Neuronal stem cell (in vitro differentiated cells): ENCODE data around the gene SLC46A2.

Source experiments
- DNase-seq: peaks from one replicate; pipeline ENCODE4 v3.0.0-alpha.2; 2013; ENCODE audit warnings: low spot score
- H2AFZ ChIP-seq: one replicate; pipeline ENCODE4 v1.6.1; 2013; ENCODE audit warnings: mild to moderate bottlenecking, low read length, inconsistent platforms
- H2AK5ac ChIP-seq: 2 replicates; pipeline ENCODE4 v1.6.1; 2013; ENCODE audit warnings: low read depth, mild to moderate bottlenecking, inconsistent platforms, low read length, moderate library complexity, mixed read lengths
- H2BK120ac ChIP-seq: 2 replicates; pipeline ENCODE4 v1.6.1; 2013; ENCODE audit warnings: low read depth, mild to moderate bottlenecking, inconsistent platforms, low read length, moderate library complexity, mixed read lengths
- H2BK12ac ChIP-seq: one replicate; pipeline ENCODE4 v1.6.1; 2013; ENCODE audit warnings: low read length, inconsistent platforms
- H2BK15ac ChIP-seq: 2 replicates; pipeline ENCODE4 v1.6.1; 2013; ENCODE audit warnings: mild to moderate bottlenecking, low read length, inconsistent platforms, mixed read lengths
- H2BK5ac ChIP-seq: one replicate; pipeline ENCODE4 v1.6.1; 2013; ENCODE audit warnings: inconsistent platforms, mild to moderate bottlenecking, low read length, moderate library complexity
- H3K14ac ChIP-seq: one replicate; pipeline ENCODE4 v1.6.1; 2013; ENCODE audit warnings: low read length, inconsistent platforms
- H3K18ac ChIP-seq: 2 replicates; pipeline ENCODE4 v1.6.1; 2013; ENCODE audit warnings: low read length, inconsistent platforms
- H3K23ac ChIP-seq: 2 replicates; pipeline ENCODE4 v1.6.1; 2013; ENCODE audit warnings: low read depth, mild to moderate bottlenecking, mixed read lengths, low read length, inconsistent platforms; ENCODE audit not compliant: poor library complexity
- H3K27ac ChIP-seq: replicated peaks from 3 replicates; pipeline ENCODE4 v1.5.1; 2013; ENCODE audit warnings: low read length, inconsistent platforms
- H3K27me3 ChIP-seq, 3 experiments: 2 replicates each; pipeline ENCODE4 v1.6.1; 2013; ENCODE audit warnings: low read length in 3 of 3, mild to moderate bottlenecking in 2 of 3, inconsistent platforms in 1 of 3, low read depth in 1 of 3, mixed read lengths in 1 of 3, moderate library complexity in 1 of 3; ENCODE audit not compliant: control insufficient read depth in 3 of 3, insufficient read depth in 3 of 3
- H3K36me3 ChIP-seq, 2 donors: replicated peaks in 1 of 2; 2 replicates each; pipeline ENCODE4 v1.6.1; 2013; ENCODE audit warnings: low read length in 2 of 2; ENCODE audit not compliant: control insufficient read depth in 2 of 2, insufficient read depth in 2 of 2
- H3K4ac ChIP-seq: 2 replicates; pipeline ENCODE4 v1.6.1; 2013; ENCODE audit warnings: inconsistent platforms, mild to moderate bottlenecking, low read length, moderate library complexity
- H3K4me1 ChIP-seq, 2 donors: 1 replicate in 1 of 2; 2 replicates in 1 of 2; pipeline ENCODE4 v1.6.1; 2013; ENCODE audit warnings: low read length in 2 of 2, low read depth in 1 of 2; ENCODE audit not compliant: control insufficient read depth in 2 of 2, insufficient read depth in 1 of 2
- H3K4me2 ChIP-seq: one replicate; pipeline ENCODE4 v1.6.1; 2013; ENCODE audit warnings: mild to moderate bottlenecking, low read length, inconsistent platforms; ENCODE audit not compliant: insufficient read depth, poor library complexity, severe bottlenecking
- H3K4me3 ChIP-seq, 2 donors: 2 replicates each; pipeline ENCODE4 v1.5.1; 2013; ENCODE audit warnings: low read length in 2 of 2, mild to moderate bottlenecking in 2 of 2, inconsistent platforms in 1 of 2, moderate library complexity in 1 of 2
- H3K79me1 ChIP-seq: one replicate; pipeline ENCODE4 v1.6.1; 2013; ENCODE audit warnings: low read depth, mild to moderate bottlenecking, inconsistent platforms, low read length, moderate library complexity
- H3K9ac ChIP-seq: one replicate; pipeline ENCODE4 v1.6.1; 2013; ENCODE audit warnings: mild to moderate bottlenecking, low read depth, low read length, inconsistent platforms; ENCODE audit not compliant: poor library complexity
- H3K9me3 ChIP-seq, 2 donors: replicated peaks in 1 of 2; 2 replicates each; pipeline versions ENCODE3 to v1.6.1; 2013; ENCODE audit warnings: low read length in 2 of 2, mild to moderate bottlenecking in 2 of 2, inconsistent platforms in 1 of 2, low read depth in 1 of 2, mixed read lengths in 1 of 2, moderate library complexity in 1 of 2; ENCODE audit not compliant: control insufficient read depth in 2 of 2, insufficient read depth in 1 of 2
- H4K8ac ChIP-seq: one replicate; pipeline ENCODE4 v1.6.1; 2013; ENCODE audit warnings: low read depth, mild to moderate bottlenecking, inconsistent platforms, low read length, moderate library complexity
- H4K91ac ChIP-seq: one replicate; pipeline ENCODE4 v1.6.1; 2013; ENCODE audit warnings: low read length, low read depth, mild to moderate bottlenecking, inconsistent platforms; ENCODE audit not compliant: poor library complexity
- WGBS, 2 donors: extraction: QIAGEN DNeasy Blood & Tissue Kit; methylation state at CpG; one replicate each; pipeline ENCODE4 v1.1.7; 2013; ENCODE audit warnings: missing lambda C conversion rate in 2 of 2, mixed read lengths in 1 of 2; ENCODE audit not compliant: insufficient read length in 2 of 2, insufficient replicate concordance in 1 of 2; ENCODE audit errors: extremely low coverage in 2 of 2; 5-methylcytosine and 5-hydroxymethylcytosine counted together

SLC46A2 gene

DNA sequence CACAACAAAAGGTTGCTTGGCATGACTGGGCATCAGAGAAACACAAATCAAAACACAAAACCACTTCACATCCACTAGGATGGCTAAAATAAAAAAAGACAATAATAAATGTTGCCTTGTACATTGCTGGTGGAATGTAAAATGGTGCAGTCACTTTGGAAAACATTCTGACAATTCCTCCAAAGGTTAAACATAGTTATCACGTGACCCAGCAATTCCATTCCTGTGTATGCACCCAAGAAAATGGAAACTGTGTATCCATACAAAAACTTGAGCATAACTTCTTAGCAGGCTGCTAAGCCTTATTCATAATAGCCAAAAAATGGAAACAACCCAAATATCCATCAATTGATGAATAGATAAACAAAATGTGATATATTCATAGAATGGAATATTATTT, 10.2 kb upstream of the SLC46A2 start:
- H3K14ac ChIP-seq, result no peak overlapping the region
- H2BK5ac ChIP-seq, result no peak overlapping the region
- H2AK5ac ChIP-seq, result no peak overlapping the region
- no peak overlapping the region for H2BK12ac ChIP-seq
- peaks cover 0 to 9% (median 1%) of the 10 kb centered on the region in 3 experiments for H3K27me3 ChIP-seq
- no peak overlapping the region for H2BK15ac ChIP-seq
- no peak overlapping the region for H3K23ac ChIP-seq
- H3K27ac ChIP-seq, result no peak overlapping the region
- H3K36me3 ChIP-seq, result no peaks in the 10 kb centered on the region
- H3K18ac ChIP-seq, result no peak overlapping the region
- H3K4me2 ChIP-seq, result no peak overlapping the region
- no peak overlapping the region for H3K4me3 ChIP-seq
- no peak overlapping the region for H3K9ac ChIP-seq
- no CpG with 5 or more reads among the region's 1 CpG for WGBS, 2 donors
- H3K79me1 ChIP-seq, result no peaks in the 10 kb centered on the region
- H3K4ac ChIP-seq, result no peak overlapping the region
- no peak overlapping the region for H2AFZ ChIP-seq
- no peak overlapping the region for H4K91ac ChIP-seq
- no peak overlapping the region for H2BK120ac ChIP-seq
- H4K8ac ChIP-seq, result no peak overlapping the region
- no peaks in the 10 kb centered on the region for H3K9me3 ChIP-seq
- no peak for DNase-seq
- peaks cover 0 to 1% of the 10 kb centered on the region in 2 donors for H3K4me1 ChIP-seq

DNA sequence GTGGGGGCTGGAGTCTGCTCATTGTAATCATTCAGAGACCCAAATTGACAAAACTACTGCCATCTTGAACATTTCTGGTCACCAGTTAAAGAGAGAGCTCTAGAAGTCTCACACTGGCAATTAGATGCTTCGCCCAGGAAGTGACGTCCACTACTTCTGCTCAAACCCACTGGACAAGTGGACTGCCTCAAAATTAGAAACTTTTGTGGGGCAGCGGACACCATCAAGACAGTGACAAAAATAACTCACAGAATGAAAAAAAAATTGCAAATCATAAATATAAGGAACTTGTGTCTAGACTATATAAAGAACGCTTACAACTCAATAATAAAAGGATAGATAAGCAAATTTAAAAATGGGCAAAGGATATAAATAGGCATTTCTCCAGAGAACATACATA, 9.8 kb upstream of the SLC46A2 start:
- no peak for DNase-seq
- Histone ChIP-seq H3K4ac (no peak overlapping the region), H3K23ac (no peak overlapping the region), H3K9ac (no peak overlapping the region), H2BK5ac (no peak overlapping the region), H3K36me3 (no peaks in the 10 kb centered on the region), H3K18ac (no peak overlapping the region), H2AFZ (no peak overlapping the region), H3K27me3 (peaks cover 0 to 9% (median 1%) of the 10 kb centered on the region in 3 experiments), H2BK12ac (no peak overlapping the region), H3K4me1 (peaks cover 0 to 1% of the 10 kb centered on the region in 2 donors), H3K79me1 (no peaks in the 10 kb centered on the region), H3K27ac (no peak overlapping the region), H4K8ac (no peak overlapping the region), H2BK15ac (no peak overlapping the region), H2BK120ac (no peak overlapping the region), H3K14ac (no peak overlapping the region), H4K91ac (no peak overlapping the region), H3K9me3 (no peaks in the 10 kb centered on the region), H3K4me3 (no peak overlapping the region), H2AK5ac (no peak overlapping the region), H3K4me2 (no peak overlapping the region)
- WGBS, 2 donors, result no CpG with 5 or more reads among the region's 4 CpGs

DNA sequence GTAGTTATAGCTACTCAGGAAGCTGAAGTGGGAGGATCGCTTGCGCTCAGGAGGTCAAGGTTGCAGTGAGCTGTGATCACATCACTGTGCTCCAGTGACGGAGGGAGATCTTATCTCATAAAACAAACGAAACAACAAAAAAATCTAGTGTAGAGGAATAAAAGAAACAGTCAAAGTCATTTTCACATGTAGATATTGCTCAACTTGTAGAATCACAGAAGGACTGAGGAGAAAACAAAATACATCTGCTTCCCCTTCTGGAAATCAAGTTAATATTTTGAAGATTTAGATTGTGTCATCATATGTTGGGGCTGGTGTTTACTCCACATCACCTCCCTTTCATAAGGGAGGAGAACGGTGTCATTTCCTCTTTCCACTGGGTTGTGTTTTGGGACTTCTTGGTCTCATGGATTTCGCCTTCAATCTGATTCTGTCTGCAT, 8.2 kb upstream of the SLC46A2 start:
- no CpG with 5 or more reads among the region's 6 CpGs for WGBS, 2 donors
- no peak overlapping the region for H3K18ac ChIP-seq

GRCh38 chr9:112896131-112896530, 5.5 kb upstream of the SLC46A2 start:
- no peak overlapping the region for H2BK5ac ChIP-seq
- H2BK120ac ChIP-seq, result no peak overlapping the region
- H2AK5ac ChIP-seq, result no peak overlapping the region
- H3K4ac ChIP-seq, result no peak overlapping the region
- no peak overlapping the region for H3K27ac ChIP-seq
- no peak overlapping the region for H3K23ac ChIP-seq
- H3K14ac ChIP-seq, result no peak overlapping the region
- H3K4me2 ChIP-seq, result no peak overlapping the region
- no peak overlapping the region for H3K18ac ChIP-seq
- H3K27me3 ChIP-seq, result peaks cover 0 to 31% (median 7%) of the 10 kb centered on the region in 3 experiments
- H3K4me3 ChIP-seq, result no peak overlapping the region
- no peak overlapping the region for H4K8ac ChIP-seq
- WGBS, 2 donors, result no CpG with 5 or more reads among the region's 3 CpGs
- no peak overlapping the region for H2BK15ac ChIP-seq
- no peaks in the 10 kb centered on the region for H3K9me3 ChIP-seq
- no peaks in the 10 kb centered on the region for H3K4me1 ChIP-seq
- no peak overlapping the region for H4K91ac ChIP-seq
- H3K36me3 ChIP-seq, result no peaks in the 10 kb centered on the region
- H2AFZ ChIP-seq, result no peak overlapping the region
- no peak overlapping the region for H3K9ac ChIP-seq
- no peak for DNase-seq
- no peak overlapping the region for H2BK12ac ChIP-seq
- H3K79me1 ChIP-seq, result no peaks in the 10 kb centered on the region

More for the DNA sequence above, 8.2 kb upstream of the SLC46A2 start:
- H3K79me1 ChIP-seq, result no peaks in the 10 kb centered on the region
- H3K4me3 ChIP-seq, result no peak overlapping the region
- no peak overlapping the region for H4K91ac ChIP-seq
- no peak overlapping the region for H3K4me2 ChIP-seq
- no peaks in the 10 kb centered on the region for H3K4me1 ChIP-seq
- no peak overlapping the region for H3K4ac ChIP-seq
- H3K9ac ChIP-seq, result no peak overlapping the region
- no peak overlapping the region for H2AFZ ChIP-seq
- no peak overlapping the region for H3K27ac ChIP-seq
- no peaks in the 10 kb centered on the region for H3K36me3 ChIP-seq
- H2BK5ac ChIP-seq, result no peak overlapping the region
- DNase-seq, result no peak
- no peak overlapping the region for H2AK5ac ChIP-seq
- H2BK15ac ChIP-seq, result no peak overlapping the region
- H3K9me3 ChIP-seq, result no peaks in the 10 kb centered on the region
- no peak overlapping the region for H2BK120ac ChIP-seq
- H4K8ac ChIP-seq, result no peak overlapping the region
- no peak overlapping the region for H2BK12ac ChIP-seq
- H3K23ac ChIP-seq, result no peak overlapping the region
- H3K27me3 ChIP-seq, result peaks cover 0 to 9% (median 1%) of the 10 kb centered on the region in 3 experiments
- no peak overlapping the region for H3K14ac ChIP-seq
